WI38 (cell line): ENCODE results near the gene DOCK11.

Source experiments
- H3K4me3 ChIP-seq: 2 replicates; pipeline ENCODE4 v1.5.1; 2011; ENCODE audit warnings: low read depth, mild to moderate bottlenecking, control low read depth, low read length
- CTCF ChIP-seq: IDR thresholded peaks from 2 replicates; pipeline ENCODE4 v1.5.1; 2012; ENCODE audit warnings: low read depth, mild to moderate bottlenecking, control low read depth, low read length

The DOCK11 gene

GRCh38 chrX:118503260-118504041 lies 7.8 kb downstream of the DOCK11 start:
- no peak overlapping the region for H3K4me3 ChIP-seq
- TF ChIP-seq CTCF = no peak

GRCh38 chrX:118504581-118504980 lies 9.0 kb downstream of the DOCK11 start:
- H3K4me3 ChIP-seq = no peak overlapping the region

GRCh38 chrX:118506805-118507480 lies 11.3 kb downstream of the DOCK11 start:
- TF ChIP-seq CTCF = no peak
- H3K4me3 ChIP-seq = no peak overlapping the region

More at GRCh38 chrX:118504581-118504980, 9.0 kb downstream of the DOCK11 start:
- no peak for TF ChIP-seq CTCF

- H3K4me3 ChIP-seq = no peak overlapping the region
- TF ChIP-seq CTCF = no peak
Measured at GRCh38 chrX:118507766-118508165, 12.2 kb downstream of the DOCK11 start.

GRCh38 chrX:118508221-118508620 lies 12.6 kb downstream of the DOCK11 start:
- no peak for TF ChIP-seq CTCF
- no peak overlapping the region for H3K4me3 ChIP-seq

GRCh38 chrX:118508635-118509034 lies 13.0 kb downstream of the DOCK11 start:
- TF ChIP-seq CTCF = no peak
- no peak overlapping the region for H3K4me3 ChIP-seq

- no peak for TF ChIP-seq CTCF
- no peak overlapping the region for H3K4me3 ChIP-seq
Measured at GRCh38 chrX:118510111-118510510, 14.5 kb downstream of the DOCK11 start.
